CD8-positive, alpha-beta memory T cell (primary cell): Measurements from ENCODE around the gene PTPRB. TPM values are rescaled to one million over a fixed set of nuclear protein-coding genes. Genes with fewer than 3 reads are reported as not detected.

ENCODE experiments used
- CTCF ChIA-PET: fragments of 350-600 bp; sonication (Branson Sonifier 250); formaldehyde crosslinking; loops from one replicate; lab custom pipeline; 2021; ENCODE audit warnings: antibody characterized with exemption; lab: Charles Lee
- POLR2A ChIA-PET: fragments of 350-600 bp; sonication (Branson Sonifier 250); formaldehyde crosslinking; loops from one replicate; lab custom pipeline; 2021; ENCODE audit warnings: antibody characterized with exemption; lab: Charles Lee
- DNase-seq, 5 donors: peaks; one replicate each; pipeline versions ENCODE4 v3.0.0 to v3.0.0-alpha.2; 2020 to 2022; ENCODE audit warnings: mixed read lengths in 1 of 5
- H3K27ac ChIP-seq: one replicate; pipeline ENCODE4 v1.7.0; 2013; ENCODE audit warnings: low read depth, mild to moderate bottlenecking, low read length, moderate library complexity
- H3K27me3 ChIP-seq: 2 replicates; pipeline ENCODE4 v1.7.0; 2013; ENCODE audit warnings: low read length, mild to moderate bottlenecking; ENCODE audit not compliant: insufficient read depth, poor library complexity, severe bottlenecking
- H3K36me3 ChIP-seq: 2 replicates; pipeline ENCODE4 v1.7.0; 2013; ENCODE audit warnings: mild to moderate bottlenecking, low read length, moderate library complexity; ENCODE audit not compliant: insufficient read depth
- H3K4me1 ChIP-seq: 2 replicates; pipeline ENCODE4 v1.7.0; 2013; ENCODE audit warnings: mild to moderate bottlenecking, low read length, moderate library complexity; ENCODE audit not compliant: insufficient read depth
- H3K4me3 ChIP-seq: 2 replicates; pipeline ENCODE4 v1.7.0; 2013; ENCODE audit warnings: mild to moderate bottlenecking, low read length
- H3K9me3 ChIP-seq: 2 replicates; pipeline ENCODE4 v1.7.0; 2013; ENCODE audit warnings: mild to moderate bottlenecking, low read length
- H3K27ac Mint-ChIP-seq, 8 donors: one replicate each; pipeline ENCODE4 v1.8.0; 2020 to 2021; ENCODE audit warnings: mixed read lengths in 8 of 8, mild to moderate bottlenecking in 6 of 8, inconsistent platforms in 3 of 8, moderate library complexity in 3 of 8
- H3K27me3 Mint-ChIP-seq, 2 donors: one replicate each; pipeline ENCODE4 v1.8.0; 2020 to 2021; ENCODE audit warnings: mixed read lengths in 2 of 2, mild to moderate bottlenecking in 1 of 2, moderate library complexity in 1 of 2
- H3K36me3 Mint-ChIP-seq, 3 donors: one replicate each; pipeline ENCODE4 v1.8.0; 2020 to 2021; ENCODE audit warnings: mixed read lengths in 3 of 3, inconsistent platforms in 1 of 3, mild to moderate bottlenecking in 1 of 3
- H3K4me1 Mint-ChIP-seq, 3 donors: one replicate each; pipeline ENCODE4 v1.8.0; 2020 to 2021; ENCODE audit warnings: mixed read lengths in 3 of 3, inconsistent platforms in 1 of 3, mild to moderate bottlenecking in 1 of 3
- H3K4me3 Mint-ChIP-seq, 7 donors: one replicate each; pipeline ENCODE4 v1.8.0; 2020 to 2021; ENCODE audit warnings: mixed read lengths in 7 of 7, mild to moderate bottlenecking in 6 of 7, moderate library complexity in 4 of 7, inconsistent platforms in 2 of 7
- H3K9me3 Mint-ChIP-seq, 5 donors: one replicate each; pipeline ENCODE4 v1.8.0; 2020 to 2022; ENCODE audit warnings: mixed read lengths in 5 of 5, mild to moderate bottlenecking in 3 of 5, moderate library complexity in 2 of 5, inconsistent platforms in 1 of 5
- polyA plus RNA-seq: library from polyadenylated mRNA; unstranded; fragments of 300-500 nt; fragmentation: Illumina TruSeq; gene quantifications from one replicate; pipeline ENCODE4 v1.2.3, GENCODE V29; 2021
- total RNA-seq, 2 experiments: library from RNA; stranded (reverse); gene quantifications; one replicate each; pipeline ENCODE4 v1.2.3, GENCODE V29; 2021

The PTPRB gene
- total and polyA plus RNA-seq, 3 experiments from 2014 or later: not detected

DNA sequence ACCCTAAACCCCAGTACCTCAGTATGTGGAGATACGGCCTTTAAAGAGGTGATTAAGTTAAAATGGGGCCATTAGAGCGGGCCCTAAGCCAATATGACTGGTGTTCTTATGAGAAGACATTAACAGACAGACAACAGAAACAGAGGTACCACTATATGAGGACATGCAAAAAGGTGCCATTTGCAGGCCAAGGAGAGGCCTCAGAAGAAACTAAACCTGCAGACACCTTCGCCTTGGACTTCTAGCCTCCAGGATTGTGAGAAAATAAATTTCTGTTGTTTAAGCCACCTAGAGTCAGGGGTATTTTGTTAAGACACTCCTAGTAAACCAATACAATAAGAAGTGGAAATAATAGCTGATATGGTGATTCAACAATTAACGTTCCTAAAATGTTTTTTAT is 32.6 kb downstream of the PTPRB start:
- Histone ChIP-seq H3K4me3 (no peak overlapping the region), H3K27me3 (peaks cover 10% of the 10 kb centered on the region), H3K9me3 (no peaks in the 10 kb centered on the region), H3K4me1 (no peaks in the 10 kb centered on the region), H3K27ac (no peak overlapping the region), H3K36me3 (no peaks in the 10 kb centered on the region)
- CTCF ChIA-PET: interaction anchor here (1.0 kb wide), 1 partner anchor 9 kb away, joined by 3 read pairs; no protein-coding TSS in a partner anchor
- no peak overlapping the region for H3K27ac Mint-ChIP-seq
- POLR2A ChIA-PET: no interaction called here
- H3K4me3 Mint-ChIP-seq: no peak overlapping the region
- DNase-seq: no peak
- H3K27me3 Mint-ChIP-seq: peaks cover 14 to 50% of the 10 kb centered on the region in 2 donors
- H3K36me3 Mint-ChIP-seq: no peaks in the 10 kb centered on the region
- peaks cover 0 to 6% (median 0%) of the 10 kb centered on the region in 3 donors for H3K4me1 Mint-ChIP-seq
- no peaks in the 10 kb centered on the region for H3K9me3 Mint-ChIP-seq

DNA sequence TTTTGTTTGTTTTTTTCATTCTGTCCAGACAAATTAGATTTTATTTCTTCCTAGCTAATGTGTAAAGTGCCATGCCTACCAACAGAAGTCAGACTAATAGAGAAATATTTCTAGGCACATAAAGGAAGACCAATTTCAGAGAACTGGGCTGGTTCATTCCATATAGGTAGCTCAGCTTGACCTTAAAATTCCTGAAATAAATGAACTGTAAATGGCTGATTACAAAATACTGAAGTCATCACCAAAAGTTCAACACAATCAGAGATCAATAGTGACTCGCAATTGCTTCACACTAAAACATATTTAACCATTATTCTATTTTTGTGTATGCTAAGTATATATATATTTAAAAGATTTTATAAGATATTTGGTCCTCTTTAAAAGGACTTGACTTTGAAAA is 34.2 kb downstream of the PTPRB start:
- DNase-seq: no peak
- no peaks in the 10 kb centered on the region for H3K9me3 ChIP-seq
- no peak overlapping the region for H3K27ac Mint-ChIP-seq
- H3K36me3 ChIP-seq: no peaks in the 10 kb centered on the region
- H3K27ac ChIP-seq: no peak overlapping the region
- H3K27me3 Mint-ChIP-seq: peaks cover 3 to 35% of the 10 kb centered on the region in 2 donors
- H3K4me1 ChIP-seq: no peaks in the 10 kb centered on the region
- H3K36me3 Mint-ChIP-seq: no peaks in the 10 kb centered on the region
- no peak overlapping the region for H3K4me3 ChIP-seq
- H3K4me1 Mint-ChIP-seq: no peaks in the 10 kb centered on the region
- ChIA-PET CTCF (no interaction called here), POLR2A (no interaction called here)
- H3K4me3 Mint-ChIP-seq: no peak overlapping the region
- H3K9me3 Mint-ChIP-seq: no peaks in the 10 kb centered on the region
- no peaks in the 10 kb centered on the region for H3K27me3 ChIP-seq

DNA sequence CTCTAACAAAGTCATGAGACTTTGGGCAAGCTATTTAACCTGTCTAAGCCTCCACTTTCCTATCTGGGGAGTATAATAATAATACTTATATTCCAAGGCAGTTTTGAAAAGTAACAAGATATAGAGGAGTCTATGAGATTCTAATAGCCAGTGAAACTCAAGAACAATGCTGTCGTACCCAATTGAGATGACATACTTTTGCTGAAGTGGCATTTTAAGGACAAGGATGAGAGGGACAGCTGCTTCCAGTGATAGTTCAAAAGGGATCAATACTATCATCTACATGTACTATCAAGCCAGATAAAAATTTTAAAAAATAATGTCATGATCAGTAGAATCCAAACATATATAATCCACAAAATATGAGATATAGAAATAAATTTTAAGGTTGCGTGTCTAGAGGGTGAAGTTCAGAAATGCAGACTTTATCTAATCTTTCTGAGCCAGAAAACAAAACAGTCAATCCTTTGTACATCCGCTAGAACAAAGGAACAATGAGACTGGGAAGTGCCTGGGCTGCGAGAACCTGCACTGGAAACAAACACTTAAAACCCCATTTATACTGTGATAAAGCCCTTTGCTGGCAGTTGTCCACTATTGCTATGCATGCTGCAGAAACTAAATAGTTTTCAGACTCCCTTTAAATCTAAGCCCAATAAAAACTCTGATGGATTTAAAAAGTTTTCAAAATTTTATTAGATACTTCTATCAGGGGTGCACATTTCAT is 38.6 kb downstream of the PTPRB start:
- DNase-seq: no peak
- no peaks in the 10 kb centered on the region for H3K9me3 ChIP-seq
- no peak overlapping the region for H3K4me3 ChIP-seq
- no peaks in the 10 kb centered on the region for H3K27me3 ChIP-seq
- no peak overlapping the region for H3K4me3 Mint-ChIP-seq
- H3K9me3 Mint-ChIP-seq: peaks cover 0 to 3% (median 0%) of the 10 kb centered on the region in 5 donors
- H3K27me3 Mint-ChIP-seq: peaks cover 3 to 14% of the 10 kb centered on the region in 2 donors
- no peaks in the 10 kb centered on the region for H3K36me3 Mint-ChIP-seq
- CTCF ChIA-PET: interaction anchor here (1.0 kb wide), 1 partner anchor 17 kb away, joined by 3 read pairs; no protein-coding TSS in a partner anchor
- H3K27ac ChIP-seq: no peak overlapping the region
- POLR2A ChIA-PET: no interaction called here
- H3K36me3 ChIP-seq: no peaks in the 10 kb centered on the region
- H3K27ac Mint-ChIP-seq: no peak overlapping the region
- no peaks in the 10 kb centered on the region for H3K4me1 Mint-ChIP-seq
- H3K4me1 ChIP-seq: no peaks in the 10 kb centered on the region

DNA sequence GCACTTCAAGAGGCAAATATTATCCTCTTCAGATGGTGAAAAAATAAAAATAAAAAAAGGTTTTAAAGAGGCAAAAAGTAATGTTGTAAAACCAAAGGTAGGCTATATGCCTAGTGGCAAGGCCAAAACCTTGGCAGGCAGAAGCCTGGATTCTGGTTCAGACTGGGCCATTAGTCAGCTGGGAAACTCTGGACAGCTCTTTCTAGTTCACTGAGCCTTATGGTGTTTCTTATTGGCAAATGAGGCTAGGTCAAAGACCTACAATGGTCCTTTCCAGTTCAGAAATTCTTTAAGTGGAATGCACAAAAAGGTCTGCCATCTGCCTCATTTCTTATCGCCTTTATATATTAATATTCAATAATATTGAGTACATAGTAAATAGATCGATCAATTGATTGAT is 44.6 kb downstream of the PTPRB start:
- Histone ChIP-seq H3K4me3 (no peak overlapping the region), H3K27ac (no peak overlapping the region), H3K9me3 (no peaks in the 10 kb centered on the region), H3K27me3 (no peaks in the 10 kb centered on the region), H3K4me1 (no peaks in the 10 kb centered on the region), H3K36me3 (no peaks in the 10 kb centered on the region)
- Mint-ChIP-seq H3K36me3 (no peaks in the 10 kb centered on the region), H3K27ac (no peak overlapping the region), H3K4me1 (no peaks in the 10 kb centered on the region), H3K27me3 (peaks cover 0 to 19% of the 10 kb centered on the region in 2 donors), H3K9me3 (peaks cover 0 to 3% (median 0%) of the 10 kb centered on the region in 5 donors), H3K4me3 (no peak overlapping the region)
- ChIA-PET POLR2A (no interaction called here), CTCF (no interaction called here)
- DNase-seq: no peak

DNA sequence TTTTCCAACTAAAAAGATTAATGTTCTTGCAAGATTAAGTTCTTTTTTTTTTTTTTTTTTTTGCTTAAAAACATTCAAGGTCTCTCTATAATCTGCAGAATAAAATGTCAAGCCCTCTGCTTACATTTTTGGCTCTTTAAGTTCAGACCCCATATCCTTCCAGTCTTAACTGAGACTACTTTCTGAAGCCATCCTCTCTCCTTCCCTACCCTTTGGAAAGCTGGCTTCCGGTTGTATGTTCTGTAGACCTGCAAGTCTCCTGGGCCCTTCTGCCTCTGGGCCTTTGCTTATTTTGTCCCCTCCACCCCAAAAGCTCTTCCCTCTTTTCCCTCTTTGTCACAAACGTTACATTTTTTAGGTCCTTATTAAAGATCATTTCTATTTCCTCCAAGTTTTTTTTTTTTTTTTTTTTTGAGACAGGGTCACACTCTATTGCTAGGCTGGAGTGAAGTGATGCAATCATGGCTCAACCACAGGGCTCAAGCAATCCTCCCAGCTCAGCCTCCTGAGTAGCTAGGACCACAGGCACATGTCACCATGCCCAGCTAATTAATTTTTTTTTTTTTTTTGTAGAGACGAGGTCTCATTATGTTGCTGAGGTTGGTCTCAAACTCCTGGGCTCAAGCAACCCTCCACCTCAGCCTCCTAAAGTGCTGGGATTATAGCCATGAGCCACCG is 46.5 kb downstream of the PTPRB start:
- no peak for DNase-seq
- H3K27ac Mint-ChIP-seq: no peak overlapping the region
- Histone ChIP-seq H3K27me3 (no peaks in the 10 kb centered on the region), H3K36me3 (no peaks in the 10 kb centered on the region), H3K9me3 (no peaks in the 10 kb centered on the region), H3K4me1 (no peaks in the 10 kb centered on the region), H3K4me3 (no peak overlapping the region), H3K27ac (no peak overlapping the region)
- POLR2A ChIA-PET: no interaction called here
- H3K36me3 Mint-ChIP-seq: no peaks in the 10 kb centered on the region
- H3K27me3 Mint-ChIP-seq: peaks cover 2 to 26% of the 10 kb centered on the region in 2 donors
- H3K9me3 Mint-ChIP-seq: peaks cover 0 to 3% (median 0%) of the 10 kb centered on the region in 5 donors
- H3K4me3 Mint-ChIP-seq: no peak overlapping the region
- CTCF ChIA-PET: interaction anchor here (1.2 to 1.6 kb wide), 3 partner anchors 10 to 690 kb away, joined by 4 to 5 read pairs (median 5); no protein-coding TSS in a partner anchor
- no peaks in the 10 kb centered on the region for H3K4me1 Mint-ChIP-seq

DNA sequence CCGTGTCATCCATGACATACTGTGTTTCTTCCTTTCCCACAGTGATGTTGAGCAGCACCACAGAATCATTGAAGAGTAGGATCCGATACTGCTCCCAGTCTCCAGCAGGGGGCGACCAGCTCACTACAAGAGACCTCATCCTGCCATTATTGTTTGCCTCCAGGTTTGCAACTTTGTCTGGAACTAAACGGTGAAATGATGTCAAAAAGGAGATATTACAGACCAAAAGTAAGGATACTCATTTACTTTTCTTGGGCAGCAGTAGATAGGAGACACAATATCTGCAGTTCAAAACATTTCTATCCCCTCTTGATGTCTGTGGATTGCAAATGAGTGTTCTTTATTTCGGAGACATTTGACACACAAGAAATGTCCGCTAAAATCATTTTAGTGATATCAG is 47.2 kb downstream of the PTPRB start:
- Histone ChIP-seq H3K4me1 (no peaks in the 10 kb centered on the region), H3K9me3 (no peaks in the 10 kb centered on the region), H3K27ac (no peak overlapping the region), H3K4me3 (no peak overlapping the region), H3K27me3 (no peaks in the 10 kb centered on the region), H3K36me3 (no peaks in the 10 kb centered on the region)
- no peak overlapping the region for H3K4me3 Mint-ChIP-seq
- ChIA-PET POLR2A (no interaction called here), CTCF (interaction anchor here (1.2 to 1.6 kb wide), 3 partner anchors 9 to 690 kb away, joined by 4 to 5 read pairs (median 5); no protein-coding TSS in a partner anchor)
- no peaks in the 10 kb centered on the region for H3K36me3 Mint-ChIP-seq
- peaks cover 2 to 26% of the 10 kb centered on the region in 2 donors for H3K27me3 Mint-ChIP-seq
- no peaks in the 10 kb centered on the region for H3K4me1 Mint-ChIP-seq
- H3K27ac Mint-ChIP-seq: peak overlapping the region in 1 of 8 donors; percentile 56
- H3K9me3 Mint-ChIP-seq: peaks cover 0 to 3% (median 0%) of the 10 kb centered on the region in 5 donors
- peak in 4 of 5 donors; percentile 5 to 21 (median 20) for DNase-seq

DNA sequence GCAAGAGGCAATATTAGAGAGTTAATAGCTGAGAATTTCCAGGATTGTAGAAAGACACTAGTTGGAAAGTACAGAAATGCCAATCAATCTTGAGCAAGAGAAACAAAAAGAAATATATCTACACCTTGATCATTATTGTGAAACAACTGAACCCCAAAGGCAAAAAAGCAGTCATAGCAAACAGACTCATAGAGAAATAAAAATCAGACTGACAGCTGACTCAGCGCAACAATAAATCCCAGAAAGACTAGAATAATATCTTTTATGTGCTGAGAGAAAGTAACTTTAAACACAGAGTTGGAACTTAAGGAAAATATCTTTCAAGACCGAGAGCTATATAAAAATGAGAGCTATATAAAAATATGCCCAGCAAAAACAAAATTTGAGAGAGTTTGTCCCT is 52.9 kb downstream of the PTPRB start:
- H3K4me3 Mint-ChIP-seq: no peak overlapping the region
- Histone ChIP-seq H3K4me1 (no peaks in the 10 kb centered on the region), H3K4me3 (no peak overlapping the region), H3K27me3 (no peaks in the 10 kb centered on the region), H3K27ac (no peak overlapping the region), H3K36me3 (no peaks in the 10 kb centered on the region), H3K9me3 (no peaks in the 10 kb centered on the region)
- H3K27ac Mint-ChIP-seq: no peak overlapping the region
- H3K36me3 Mint-ChIP-seq: peaks cover 0 to 1% (median 0%) of the 10 kb centered on the region in 3 donors
- H3K27me3 Mint-ChIP-seq: peaks cover 8 to 27% of the 10 kb centered on the region in 2 donors
- ChIA-PET POLR2A (no interaction called here), CTCF (no interaction called here)
- no peak for DNase-seq
- H3K9me3 Mint-ChIP-seq: peaks cover 0 to 12% (median 6%) of the 10 kb centered on the region in 5 donors
- no peaks in the 10 kb centered on the region for H3K4me1 Mint-ChIP-seq

DNA sequence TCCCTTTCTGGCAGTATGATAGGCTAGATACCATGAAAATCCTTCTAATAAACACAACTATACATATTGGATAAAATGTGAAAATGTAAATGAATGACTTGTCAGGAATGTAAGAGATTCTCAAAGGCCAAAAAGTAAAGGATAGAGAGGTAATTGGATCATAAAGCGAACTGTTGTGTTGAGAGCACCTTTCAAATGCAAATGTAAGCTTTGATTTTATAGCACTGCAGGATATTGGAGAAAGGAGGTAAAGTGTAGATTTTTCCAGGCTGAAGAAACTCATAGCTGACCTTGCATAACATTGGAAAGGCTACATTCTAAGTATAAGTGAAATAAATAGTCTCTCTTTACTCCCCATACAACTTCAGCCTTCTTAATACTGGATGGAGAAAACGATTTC is 54.0 kb downstream of the PTPRB start:
- no peak overlapping the region for H3K27ac ChIP-seq
- ChIA-PET POLR2A (no interaction called here), CTCF (no interaction called here)
- H3K27me3 Mint-ChIP-seq: peaks cover 8 to 21% of the 10 kb centered on the region in 2 donors
- no peak overlapping the region for H3K4me3 ChIP-seq
- no peaks in the 10 kb centered on the region for H3K27me3 ChIP-seq
- H3K4me1 Mint-ChIP-seq: no peaks in the 10 kb centered on the region
- peaks cover 0 to 1% (median 0%) of the 10 kb centered on the region in 3 donors for H3K36me3 Mint-ChIP-seq
- H3K4me1 ChIP-seq: no peaks in the 10 kb centered on the region
- no peak overlapping the region for H3K27ac Mint-ChIP-seq
- no peaks in the 10 kb centered on the region for H3K9me3 ChIP-seq
- no peaks in the 10 kb centered on the region for H3K36me3 ChIP-seq
- DNase-seq: no peak
- no peak overlapping the region for H3K4me3 Mint-ChIP-seq
- peaks cover 0 to 12% (median 6%) of the 10 kb centered on the region in 5 donors for H3K9me3 Mint-ChIP-seq
